Hepatic stellate cell (primary cell): ENCODE measurements around the gene R3HCC1L.

ENCODE experiments used
- DNase-seq: peaks from one replicate; pipeline ENCODE4 v3.0.0; 2011; ENCODE audit warnings: low spot score

The R3HCC1L gene

GRCh38 chr10:98231417-98231816, 97.0 kb downstream of the R3HCC1L start:
- DNase-seq: no peak

GRCh38 chr10:98235846-98236245, 101.4 kb downstream of the R3HCC1L start:
- no peak for DNase-seq

- no peak for DNase-seq
Measured at GRCh38 chr10:98236862-98237261, 102.4 kb downstream of the R3HCC1L start.

DNA sequence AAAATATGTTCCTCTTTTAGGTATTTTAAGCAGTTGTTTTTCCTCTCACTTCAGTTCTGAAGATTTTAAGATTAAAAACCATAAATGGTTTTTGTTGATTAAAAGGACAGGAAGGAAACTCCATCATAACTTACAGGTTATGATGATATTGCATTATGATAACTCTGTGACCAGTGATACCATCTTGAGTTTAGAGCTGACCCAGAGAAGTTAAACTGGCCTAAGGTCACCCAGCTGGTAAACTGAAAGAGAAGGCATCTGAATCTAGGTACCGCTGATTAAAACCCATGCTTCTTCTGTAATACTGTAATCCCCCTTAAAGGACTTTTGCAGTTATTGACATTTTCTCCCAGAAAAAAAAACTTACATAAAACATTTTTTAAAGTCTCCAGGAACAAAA, 103.9 kb downstream of the R3HCC1L start:
- DNase-seq: no peak

- DNase-seq: no peak
Measured at GRCh38 chr10:98240524-98240923, 106.1 kb downstream of the R3HCC1L start.

- DNase-seq: no peak
Measured at GRCh38 chr10:98242823-98243222, 108.4 kb downstream of the R3HCC1L start.

GRCh38 chr10:98244141-98244540, 109.7 kb downstream of the R3HCC1L start:
- DNase-seq: no peak

DNA sequence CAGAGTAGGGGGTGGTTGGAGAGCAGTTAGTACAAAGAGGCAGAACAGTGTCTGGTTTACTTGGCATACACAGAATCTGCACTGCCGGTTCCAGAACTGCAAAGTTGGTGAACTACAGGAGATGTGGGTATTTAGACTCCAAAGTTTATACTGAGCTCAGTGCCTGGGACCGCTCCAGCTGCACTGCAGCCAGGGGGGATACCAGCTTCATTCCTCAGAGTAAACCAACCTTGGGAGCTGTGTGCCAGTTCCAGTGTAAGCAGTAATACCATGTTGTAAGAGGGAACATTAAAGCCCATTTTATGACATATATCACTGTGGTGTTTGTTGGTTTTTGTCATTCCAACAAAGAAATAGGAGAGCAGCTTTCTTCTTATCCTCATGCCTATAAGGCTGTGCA, 110.1 kb downstream of the R3HCC1L start:
- DNase-seq: no peak

DNA sequence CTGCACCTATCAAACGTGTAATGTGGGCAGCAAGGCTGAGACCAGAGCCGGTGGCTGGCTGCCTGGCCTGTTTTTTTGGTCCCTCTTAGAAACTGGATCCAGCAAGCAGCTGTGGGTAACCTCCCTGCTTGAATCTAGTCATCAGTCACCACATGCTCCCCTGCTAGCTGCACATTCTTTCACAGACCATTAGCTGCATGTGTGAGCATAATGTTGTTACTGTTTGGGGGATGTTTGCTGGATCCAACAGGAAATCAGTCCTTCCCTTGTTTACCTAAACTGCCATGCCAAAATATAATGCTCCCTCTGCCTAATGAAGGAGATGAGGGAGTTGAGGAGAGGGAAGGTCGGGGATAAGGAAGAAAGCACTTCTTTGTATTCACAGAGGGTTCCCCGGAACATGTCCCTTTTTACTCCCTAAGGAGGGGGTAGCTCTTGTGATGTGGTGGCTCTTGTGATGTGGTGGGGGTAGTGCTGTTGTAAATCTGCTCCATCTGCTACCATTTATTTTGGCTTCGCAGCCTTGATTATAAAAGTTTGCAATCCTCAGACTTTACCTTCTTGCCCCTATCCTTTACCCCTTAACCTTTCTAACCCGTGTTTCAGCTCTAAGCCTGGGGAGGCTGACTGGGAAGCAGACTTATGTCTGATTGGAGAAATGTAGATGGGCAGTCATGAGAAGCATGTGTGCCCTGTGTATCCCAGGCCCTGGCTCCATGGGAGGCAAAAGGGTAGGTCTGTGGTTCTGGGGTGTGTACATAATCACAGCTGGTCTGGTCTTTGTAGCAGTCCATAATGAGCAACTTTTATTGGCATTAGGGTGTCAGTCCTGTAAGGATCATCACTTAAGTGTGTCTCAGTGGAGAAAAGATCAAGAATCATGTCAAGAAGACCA, 112.7 kb downstream of the R3HCC1L start:
- no peak for DNase-seq

DNA sequence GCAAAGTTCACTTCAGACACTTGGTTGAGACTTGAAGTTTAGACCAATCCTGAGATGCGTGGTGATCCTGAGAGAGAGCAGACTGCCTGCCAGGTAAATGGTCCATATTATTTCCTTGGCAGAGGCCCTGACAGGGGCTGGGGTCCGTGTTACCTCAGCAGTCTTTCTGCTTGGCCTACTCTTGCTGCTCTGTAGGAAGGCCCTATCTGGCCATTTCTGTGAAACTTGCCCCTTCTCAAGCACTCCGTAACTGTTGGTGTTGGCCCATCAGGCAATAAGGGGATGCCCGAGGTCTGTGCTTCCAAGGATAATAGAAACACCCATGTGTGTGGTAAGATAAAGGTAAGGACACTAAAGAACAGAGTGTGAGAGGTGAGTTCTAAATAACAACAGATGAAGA, 113.6 kb downstream of the R3HCC1L start:
- DNase-seq: no peak

DNA sequence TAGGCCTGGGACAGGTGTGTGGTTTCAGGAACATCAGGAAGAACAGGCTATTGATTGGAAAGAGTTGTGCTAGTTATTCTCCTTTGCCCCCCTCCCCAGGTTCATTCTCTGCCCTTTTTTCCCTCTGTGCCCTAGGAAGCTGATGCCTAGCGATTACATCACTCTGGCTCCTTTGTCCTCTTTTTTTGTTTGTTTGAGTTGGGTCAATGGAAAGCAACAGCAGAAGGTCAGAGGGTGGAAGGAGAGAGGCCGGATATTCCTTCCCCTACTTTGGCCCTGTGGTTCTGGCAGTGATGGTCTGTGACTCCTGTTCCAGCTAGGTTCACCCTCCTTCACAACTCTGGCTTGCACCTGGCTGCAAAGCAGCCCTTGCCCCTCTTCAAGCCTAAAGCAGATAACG, 114.7 kb downstream of the R3HCC1L start:
- no peak for DNase-seq

GRCh38 chr10:98251399-98251798, 116.9 kb downstream of the R3HCC1L start:
- DNase-seq: no peak

- no peak for DNase-seq
Measured at GRCh38 chr10:98252464-98252863, 118.0 kb downstream of the R3HCC1L start.

- DNase-seq: no peak
Measured at GRCh38 chr10:98253499-98253898, 119.0 kb downstream of the R3HCC1L start.

GRCh38 chr10:98254234-98254974, 119.9 kb downstream of the R3HCC1L start:
- DNase-seq: no peak

DNA sequence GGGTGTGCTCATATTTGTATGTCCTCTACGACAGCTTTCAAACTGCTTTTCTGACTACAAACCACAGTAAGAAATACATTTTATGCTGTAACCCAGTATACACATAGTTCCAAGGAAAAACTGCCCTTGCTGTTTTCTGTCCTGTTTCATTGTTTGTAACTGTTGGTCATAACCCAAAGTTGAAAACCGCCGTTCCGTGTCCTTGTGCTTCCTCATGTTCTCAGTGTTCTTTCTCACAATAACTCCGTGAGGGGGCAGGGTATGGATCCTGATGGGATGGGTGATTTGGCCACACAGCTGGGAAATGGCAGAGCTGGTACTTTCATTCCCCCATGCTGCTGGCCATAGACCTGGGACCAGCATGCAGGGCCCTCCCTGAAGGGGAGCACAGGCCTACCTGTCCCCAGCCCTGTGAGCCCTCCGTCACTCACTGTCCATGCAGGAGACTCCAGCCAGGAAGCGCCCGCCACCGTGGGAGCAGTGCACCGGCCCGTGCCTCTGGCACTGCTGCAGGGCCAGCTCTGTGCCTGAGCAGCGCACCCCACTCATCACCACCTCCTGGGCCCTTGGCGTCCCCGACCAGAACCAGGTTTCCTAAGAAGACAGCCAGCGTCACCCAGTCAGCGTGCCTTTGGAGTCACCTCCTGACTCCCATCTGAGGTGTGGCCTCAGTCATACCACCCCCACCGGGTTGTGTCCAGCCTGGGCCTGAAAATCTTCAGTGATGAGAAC, 120.9 kb downstream of the R3HCC1L start:
- no peak for DNase-seq

GRCh38 chr10:98256692-98257091, 122.2 kb downstream of the R3HCC1L start:
- DNase-seq: no peak

GRCh38 chr10:98257198-98257597, 122.7 kb downstream of the R3HCC1L start:
- no peak for DNase-seq

DNA sequence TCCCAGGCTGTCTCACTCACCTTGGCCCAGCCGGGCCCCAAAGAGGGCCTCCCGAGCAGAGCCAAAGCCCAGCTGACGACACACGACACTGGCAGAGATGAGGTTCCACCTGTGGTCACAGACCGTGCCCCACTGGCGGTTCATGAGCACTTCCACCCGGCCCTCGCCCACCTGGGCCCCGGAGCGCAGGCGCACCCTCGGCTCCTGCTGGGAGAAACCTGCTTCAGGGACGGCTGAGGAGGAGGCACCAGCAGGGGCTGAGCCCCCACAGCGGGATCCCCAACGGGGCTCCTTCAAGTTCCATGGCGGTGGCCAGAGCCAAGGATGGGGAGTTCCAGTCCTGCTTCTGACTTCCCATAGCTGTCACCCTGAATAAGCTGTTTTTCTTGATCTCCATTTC, 123.5 kb downstream of the R3HCC1L start:
- no peak for DNase-seq

DNA sequence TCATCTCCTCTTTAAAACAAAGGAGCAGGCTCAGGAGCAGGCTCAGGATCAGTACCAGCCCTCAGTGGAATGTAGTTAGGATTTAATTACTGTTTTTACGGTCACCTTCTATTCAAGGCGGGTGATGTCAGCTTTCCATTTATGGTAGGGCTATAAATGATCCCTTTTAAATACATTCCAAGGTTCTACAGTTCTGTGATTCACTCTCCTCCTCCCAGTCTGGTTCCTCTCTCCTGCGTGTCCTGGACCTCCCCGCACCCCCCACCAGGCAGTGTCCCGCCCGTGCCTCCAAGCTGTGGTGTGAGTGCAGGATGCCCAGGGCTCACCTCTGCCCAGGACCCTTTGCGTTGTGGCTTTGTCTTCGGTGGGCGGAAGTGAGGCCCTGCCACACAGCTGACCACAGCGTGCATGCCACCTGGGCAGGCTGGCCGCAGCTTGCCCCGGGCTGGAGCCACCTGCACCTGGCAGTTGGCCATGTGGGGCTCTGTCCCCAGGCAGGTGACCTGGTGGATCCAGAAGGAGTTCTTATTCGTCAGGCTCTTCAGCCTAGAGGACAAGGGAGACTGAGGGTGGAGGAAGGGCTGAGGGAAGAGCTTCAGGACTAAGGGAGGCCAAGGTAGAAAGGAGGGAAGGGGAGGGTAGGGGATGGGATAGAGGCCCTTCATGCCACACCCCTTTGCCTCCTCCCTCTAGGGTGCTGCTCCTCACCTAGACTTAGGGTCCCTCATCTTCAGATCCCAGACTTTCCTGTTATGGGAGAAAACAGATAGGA, 124.4 kb downstream of the R3HCC1L start:
- DNase-seq: no peak

GRCh38 chr10:98259606-98260315, 125.3 kb downstream of the R3HCC1L start:
- no peak for DNase-seq
